Thyroid gland (tissue), 4 donors: ENCODE measurements around the gene AP1S3. TPM values are rescaled to one million over a fixed set of nuclear protein-coding genes. Genes with fewer than 3 reads are reported as not detected.
A peak's percentile ranks its signal among the peaks of the same experiment; 100 is the strongest.

Experiments used
- DNase-seq, 2 donors: peaks; one replicate each; pipeline ENCODE4 v3.0.0-alpha.2; 2019
- H3K27ac ChIP-seq, 3 donors: fragments of 200-600 bp; sonication (generic); 1 replicate in 2 of 3; 2 replicates in 1 of 3; pipeline ENCODE4 v1.5.1; 2016 to 2019; ENCODE audit warnings: mild to moderate bottlenecking in 1 of 3, moderate library complexity in 1 of 3
- H3K27me3 ChIP-seq: fragments of 200-600 bp; sonication (generic); one replicate; pipeline ENCODE4 v1.5.1; 2019
- H3K36me3 ChIP-seq, 2 donors: fragments of 200-600 bp; sonication (generic); one replicate each; pipeline ENCODE4 v1.5.1; 2016 to 2019
- H3K4me1 ChIP-seq, 2 donors: fragments of 200-600 bp; sonication (generic); one replicate each; pipeline ENCODE4 v1.5.1; 2017 to 2019
- H3K4me3 ChIP-seq, 3 donors: fragments of 200-600 bp; sonication (generic); replicated peaks in 1 of 3; 1 replicate in 2 of 3; 2 replicates in 1 of 3; pipeline ENCODE4 v1.5.1; 2016; ENCODE audit warnings: mild to moderate bottlenecking in 1 of 3
- H3K9me3 ChIP-seq: fragments of 200-600 bp; sonication (generic); one replicate; pipeline ENCODE4 v1.5.1; 2017
- POLR2A ChIP-seq, 2 donors: fragments of 450-650 bp; IDR thresholded peaks; one replicate each; pipeline ENCODE4 v1.6.1; 2017; ENCODE audit warnings: antibody characterized with exemption in 2 of 2, mild to moderate bottlenecking in 2 of 2, moderate library complexity in 1 of 2
- WGBS, 2 donors: methylation state at CpG; one replicate each; pipeline ENCODE4 v1.1.5; 2017; 5-methylcytosine and 5-hydroxymethylcytosine counted together
- intact Hi-C: fragments of 100-400 bp; cut with DNase I; formaldehyde crosslinking; loops from one replicate; pipeline ENCODE4 v1.15.1; 2023
- total RNA-seq, 4 donors: library from RNA; depleted of rRNA; stranded (reverse); fragments of >200 nt; gene quantifications; one replicate each; pipeline ENCODE4 v1.2.3, GENCODE V29; 2016
- TF ChIP-seq, protein P1 (sequence below), 6 experiments: fragments of 200-600 bp in 3 of 6; fragments of 450-650 bp in 3 of 6; sonication (generic) in 3 of 6; IDR thresholded peaks; one replicate each; pipeline ENCODE4 v1.5.1; 2016 to 2019; ENCODE audit warnings: antibody characterized with exemption in 6 of 6, mild to moderate bottlenecking in 2 of 6, inconsistent platforms in 1 of 6, moderate library complexity in 1 of 6

AP1S3 gene
- total RNA-seq, 4 donors from 2014 or later = 37.5 to 92.6 (median 44.8) TPM

DNA sequence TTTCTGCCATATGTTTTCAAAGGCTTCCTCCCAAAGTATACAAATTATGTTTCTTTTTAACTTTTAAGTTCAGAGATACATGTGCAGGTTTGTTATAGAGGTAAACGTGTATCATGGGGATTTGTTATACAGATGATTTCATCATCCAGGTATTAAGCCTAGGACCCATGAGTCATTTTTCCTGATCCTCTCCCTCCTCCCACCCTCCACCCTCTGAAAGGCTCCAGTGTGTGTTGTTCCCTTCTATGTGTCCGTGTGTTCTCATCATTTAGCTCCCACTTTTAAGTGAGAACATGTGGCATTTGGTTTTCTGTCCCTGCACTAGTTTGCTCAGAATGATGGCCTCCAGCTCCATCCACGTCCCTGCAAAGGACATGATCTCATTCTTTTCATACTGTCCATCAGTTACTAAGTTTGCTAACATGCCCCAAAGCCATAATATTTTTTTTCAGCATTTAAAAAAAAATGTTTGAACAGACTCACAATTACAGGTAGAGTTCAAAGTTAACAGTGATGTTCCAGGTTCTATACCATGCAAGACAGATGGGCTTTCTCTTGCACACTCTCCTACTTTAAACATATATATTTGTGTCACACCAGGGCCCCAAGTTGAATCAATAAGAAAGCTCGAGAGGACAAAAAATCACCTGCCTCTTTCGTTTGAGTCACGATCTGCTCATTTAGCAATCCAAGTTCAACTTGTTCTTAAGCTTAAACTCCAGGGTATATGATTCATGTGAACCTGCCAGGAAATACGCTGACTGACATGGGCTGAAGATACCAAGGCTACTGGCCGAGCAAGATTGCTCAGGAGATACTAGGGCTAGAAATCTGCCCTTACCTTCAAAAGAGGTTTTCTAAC is 77.6 kb downstream of the AP1S3 start:
- Histone ChIP-seq H3K4me1 (peaks cover 52 to 59% of the 10 kb centered on the region in 2 donors), H3K9me3 (no peaks in the 10 kb centered on the region), H3K27me3 (no peaks in the 10 kb centered on the region), H3K27ac (peak overlapping the region; percentile 93 to 99 (median 94)), H3K36me3 (no peaks in the 10 kb centered on the region), H3K4me3 (no peak overlapping the region)
- intact Hi-C loops = no loop called here
- DNase-seq = peak in 1 of 2 donors; percentile 29
- no peak for TF ChIP-seq POLR2A (IDR thresholded peaks at IDR 0.05)
- TF ChIP-seq, protein P1, sequence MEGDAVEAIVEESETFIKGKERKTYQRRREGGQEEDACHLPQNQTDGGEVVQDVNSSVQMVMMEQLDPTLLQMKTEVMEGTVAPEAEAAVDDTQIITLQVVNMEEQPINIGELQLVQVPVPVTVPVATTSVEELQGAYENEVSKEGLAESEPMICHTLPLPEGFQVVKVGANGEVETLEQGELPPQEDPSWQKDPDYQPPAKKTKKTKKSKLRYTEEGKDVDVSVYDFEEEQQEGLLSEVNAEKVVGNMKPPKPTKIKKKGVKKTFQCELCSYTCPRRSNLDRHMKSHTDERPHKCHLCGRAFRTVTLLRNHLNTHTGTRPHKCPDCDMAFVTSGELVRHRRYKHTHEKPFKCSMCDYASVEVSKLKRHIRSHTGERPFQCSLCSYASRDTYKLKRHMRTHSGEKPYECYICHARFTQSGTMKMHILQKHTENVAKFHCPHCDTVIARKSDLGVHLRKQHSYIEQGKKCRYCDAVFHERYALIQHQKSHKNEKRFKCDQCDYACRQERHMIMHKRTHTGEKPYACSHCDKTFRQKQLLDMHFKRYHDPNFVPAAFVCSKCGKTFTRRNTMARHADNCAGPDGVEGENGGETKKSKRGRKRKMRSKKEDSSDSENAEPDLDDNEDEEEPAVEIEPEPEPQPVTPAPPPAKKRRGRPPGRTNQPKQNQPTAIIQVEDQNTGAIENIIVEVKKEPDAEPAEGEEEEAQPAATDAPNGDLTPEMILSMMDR (IDR thresholded peaks at IDR 0.05) = no peak
- WGBS, 2 donors = 55 to 63% methylated on average over 8 of the region's 8 CpGs

DNA sequence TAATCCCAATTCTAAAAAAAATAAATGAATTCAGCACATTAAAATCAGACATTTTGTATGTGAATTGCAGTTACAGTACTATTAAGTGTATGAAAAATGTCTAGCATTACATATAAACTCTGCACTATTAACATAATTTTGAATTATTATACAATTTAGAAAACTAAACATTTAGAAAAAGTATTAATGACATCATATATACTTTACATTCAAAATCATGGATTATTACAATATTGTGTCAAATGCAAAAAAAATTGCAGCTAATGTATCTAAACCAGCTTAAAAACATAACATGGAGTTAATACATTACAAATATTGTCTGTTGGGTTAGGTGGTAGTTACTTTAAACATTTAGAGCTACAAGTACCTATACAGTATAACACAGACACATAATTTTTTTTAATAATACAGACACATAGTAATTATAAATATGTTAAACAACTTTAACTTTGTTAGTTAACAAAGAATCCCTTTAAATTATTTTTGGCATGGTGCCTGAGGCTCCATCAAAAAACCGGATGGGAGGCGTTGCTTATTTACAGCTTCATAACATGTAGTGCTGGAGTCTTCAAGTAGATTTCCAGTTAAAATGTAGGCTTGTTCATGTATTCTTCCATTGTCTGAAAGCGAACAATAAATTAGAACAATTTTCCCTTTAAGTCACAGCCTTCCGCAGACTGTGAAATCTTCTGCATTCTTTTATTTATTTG is 79.1 kb downstream of the AP1S3 start:
- intact Hi-C loops = no loop called here
- peak overlapping the region; percentile 34 to 99 (median 93) for H3K27ac ChIP-seq
- peaks cover 39 to 44% of the 10 kb centered on the region in 2 donors for H3K4me1 ChIP-seq
- no peak for TF ChIP-seq POLR2A (IDR thresholded peaks at IDR 0.05)
- 76 to 81% methylated on average over 4 of the region's 4 CpGs for WGBS, 2 donors
- H3K4me3 ChIP-seq = no peak overlapping the region
- H3K36me3 ChIP-seq = no peaks in the 10 kb centered on the region
- no peaks in the 10 kb centered on the region for H3K9me3 ChIP-seq
- H3K27me3 ChIP-seq = no peaks in the 10 kb centered on the region
- DNase-seq = no peak

- no peaks in the 10 kb centered on the region for H3K36me3 ChIP-seq
- intact Hi-C loops = no loop called here
- no peak for TF ChIP-seq POLR2A (IDR thresholded peaks at IDR 0.05)
- TF ChIP-seq, protein P1 (IDR thresholded peaks at IDR 0.05) = no peak
- H3K4me1 ChIP-seq = peaks cover 2 to 5% of the 10 kb centered on the region in 2 donors
- no peaks in the 10 kb centered on the region for H3K9me3 ChIP-seq
- H3K27me3 ChIP-seq = no peaks in the 10 kb centered on the region
- no peak for DNase-seq
- H3K4me3 ChIP-seq = no peak overlapping the region
- no peak overlapping the region for H3K27ac ChIP-seq
- 79 to 92% methylated on average over 4 of the region's 4 CpGs for whole genome bisulfite sequencing, 2 donors
These were observed 83.4 kb downstream of the AP1S3 start for GRCh38 chr2:223753940-223754339.

DNA sequence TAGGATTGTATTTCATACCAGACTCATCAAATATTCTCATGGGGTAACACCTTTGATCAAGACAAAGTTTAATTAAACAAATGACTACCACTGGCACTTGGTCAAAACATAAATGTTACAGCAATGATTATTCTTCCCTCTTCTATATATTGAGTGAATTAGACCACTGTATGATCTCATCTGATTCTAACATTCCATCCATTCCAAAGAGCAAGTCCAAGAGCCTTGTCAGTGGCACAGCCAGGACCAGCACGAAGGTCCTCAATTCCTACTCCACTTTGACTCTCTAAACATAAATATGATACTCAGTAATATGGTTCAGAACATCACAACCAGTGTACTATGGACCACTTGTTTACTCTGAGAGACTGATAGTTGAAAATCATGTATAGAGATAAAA is 86.4 kb downstream of the AP1S3 start:
- no peak for TF ChIP-seq POLR2A (IDR thresholded peaks at IDR 0.05)
- TF ChIP-seq, protein P1 (IDR thresholded peaks at IDR 0.05) = no peak
- Histone ChIP-seq H3K36me3 (no peaks in the 10 kb centered on the region), H3K4me1 (peaks cover 7 to 11% of the 10 kb centered on the region in 2 donors), H3K27ac (no peak overlapping the region), H3K9me3 (no peaks in the 10 kb centered on the region), H3K27me3 (no peaks in the 10 kb centered on the region), H3K4me3 (no peak overlapping the region)
- intact Hi-C loops = no loop called here
- no peak for DNase-seq
- 29 to 38% methylated on average over 1 of the region's 1 CpG for WGBS, 2 donors

- H3K9me3 ChIP-seq = no peaks in the 10 kb centered on the region
- 71% methylated on average over 2 of the region's 2 CpGs for WGBS, 2 donors
- no peaks in the 10 kb centered on the region for H3K36me3 ChIP-seq
- no peak for DNase-seq
- peak overlapping the region in 1 of 3 donors; percentile 90 for H3K27ac ChIP-seq
- no peak overlapping the region for H3K4me3 ChIP-seq
- H3K4me1 ChIP-seq = peaks cover 33 to 36% of the 10 kb centered on the region in 2 donors
- intact Hi-C loops = no loop called here
- TF ChIP-seq, protein P1 (IDR thresholded peaks at IDR 0.05) = no peak
- TF ChIP-seq POLR2A (IDR thresholded peaks at IDR 0.05) = no peak
- H3K27me3 ChIP-seq = no peaks in the 10 kb centered on the region
These were observed 89.9 kb downstream of the AP1S3 start for GRCh38 chr2:223747392-223748042.
